Neuronal stem cell (in vitro differentiated cells): Measurements from ENCODE around the gene C1orf53. TPM values are rescaled to one million over a fixed set of nuclear protein-coding genes. Genes with fewer than 3 reads are reported as not detected.
"Not testable (repeated sequence)": the region's sequence is repeated elsewhere in the genome, so short reads cannot be mapped to it uniquely, and the experiment has no call there.

Experiments
- DNase-seq: peaks from one replicate; pipeline ENCODE4 v3.0.0-alpha.2; 2013; ENCODE audit warnings: low spot score
- H2AFZ ChIP-seq: one replicate; pipeline ENCODE4 v1.6.1; 2013; ENCODE audit warnings: mild to moderate bottlenecking, low read length, inconsistent platforms
- H2AK5ac ChIP-seq: 2 replicates; pipeline ENCODE4 v1.6.1; 2013; ENCODE audit warnings: low read depth, mild to moderate bottlenecking, inconsistent platforms, low read length, moderate library complexity, mixed read lengths
- H2BK120ac ChIP-seq: 2 replicates; pipeline ENCODE4 v1.6.1; 2013; ENCODE audit warnings: low read depth, mild to moderate bottlenecking, inconsistent platforms, low read length, moderate library complexity, mixed read lengths
- H2BK12ac ChIP-seq: one replicate; pipeline ENCODE4 v1.6.1; 2013; ENCODE audit warnings: low read length, inconsistent platforms
- H2BK15ac ChIP-seq: 2 replicates; pipeline ENCODE4 v1.6.1; 2013; ENCODE audit warnings: mild to moderate bottlenecking, low read length, inconsistent platforms, mixed read lengths
- H2BK5ac ChIP-seq: one replicate; pipeline ENCODE4 v1.6.1; 2013; ENCODE audit warnings: inconsistent platforms, mild to moderate bottlenecking, low read length, moderate library complexity
- H3K14ac ChIP-seq: one replicate; pipeline ENCODE4 v1.6.1; 2013; ENCODE audit warnings: low read length, inconsistent platforms
- H3K18ac ChIP-seq: 2 replicates; pipeline ENCODE4 v1.6.1; 2013; ENCODE audit warnings: low read length, inconsistent platforms
- H3K23ac ChIP-seq: 2 replicates; pipeline ENCODE4 v1.6.1; 2013; ENCODE audit warnings: low read depth, mild to moderate bottlenecking, mixed read lengths, low read length, inconsistent platforms; ENCODE audit not compliant: poor library complexity
- H3K27ac ChIP-seq: replicated peaks from 3 replicates; pipeline ENCODE4 v1.5.1; 2013; ENCODE audit warnings: low read length, inconsistent platforms
- H3K27me3 ChIP-seq, 3 experiments: 2 replicates each; pipeline ENCODE4 v1.6.1; 2013; ENCODE audit warnings: low read length in 3 of 3, mild to moderate bottlenecking in 2 of 3, inconsistent platforms in 1 of 3, low read depth in 1 of 3, mixed read lengths in 1 of 3, moderate library complexity in 1 of 3; ENCODE audit not compliant: control insufficient read depth in 3 of 3, insufficient read depth in 3 of 3
- H3K36me3 ChIP-seq, 2 donors: replicated peaks in 1 of 2; 2 replicates each; pipeline ENCODE4 v1.6.1; 2013; ENCODE audit warnings: low read length in 2 of 2; ENCODE audit not compliant: control insufficient read depth in 2 of 2, insufficient read depth in 2 of 2
- H3K4ac ChIP-seq: 2 replicates; pipeline ENCODE4 v1.6.1; 2013; ENCODE audit warnings: inconsistent platforms, mild to moderate bottlenecking, low read length, moderate library complexity
- H3K4me1 ChIP-seq, 2 donors: 1 replicate in 1 of 2; 2 replicates in 1 of 2; pipeline ENCODE4 v1.6.1; 2013; ENCODE audit warnings: low read length in 2 of 2, low read depth in 1 of 2; ENCODE audit not compliant: control insufficient read depth in 2 of 2, insufficient read depth in 1 of 2
- H3K4me2 ChIP-seq: one replicate; pipeline ENCODE4 v1.6.1; 2013; ENCODE audit warnings: mild to moderate bottlenecking, low read length, inconsistent platforms; ENCODE audit not compliant: insufficient read depth, poor library complexity, severe bottlenecking
- H3K4me3 ChIP-seq, 2 donors: 2 replicates each; pipeline ENCODE4 v1.5.1; 2013; ENCODE audit warnings: low read length in 2 of 2, mild to moderate bottlenecking in 2 of 2, inconsistent platforms in 1 of 2, moderate library complexity in 1 of 2
- H3K79me1 ChIP-seq: one replicate; pipeline ENCODE4 v1.6.1; 2013; ENCODE audit warnings: low read depth, mild to moderate bottlenecking, inconsistent platforms, low read length, moderate library complexity
- H3K9ac ChIP-seq: one replicate; pipeline ENCODE4 v1.6.1; 2013; ENCODE audit warnings: mild to moderate bottlenecking, low read depth, low read length, inconsistent platforms; ENCODE audit not compliant: poor library complexity
- H3K9me3 ChIP-seq, 2 donors: replicated peaks in 1 of 2; 2 replicates each; pipeline versions ENCODE3 to v1.6.1; 2013; ENCODE audit warnings: low read length in 2 of 2, mild to moderate bottlenecking in 2 of 2, inconsistent platforms in 1 of 2, low read depth in 1 of 2, mixed read lengths in 1 of 2, moderate library complexity in 1 of 2; ENCODE audit not compliant: control insufficient read depth in 2 of 2, insufficient read depth in 1 of 2
- H4K8ac ChIP-seq: one replicate; pipeline ENCODE4 v1.6.1; 2013; ENCODE audit warnings: low read depth, mild to moderate bottlenecking, inconsistent platforms, low read length, moderate library complexity
- H4K91ac ChIP-seq: one replicate; pipeline ENCODE4 v1.6.1; 2013; ENCODE audit warnings: low read length, low read depth, mild to moderate bottlenecking, inconsistent platforms; ENCODE audit not compliant: poor library complexity
- WGBS, 2 donors: extraction: QIAGEN DNeasy Blood & Tissue Kit; methylation state at CpG; one replicate each; pipeline ENCODE4 v1.1.7; 2013; ENCODE audit warnings: missing lambda C conversion rate in 2 of 2, mixed read lengths in 1 of 2; ENCODE audit not compliant: insufficient read length in 2 of 2, insufficient replicate concordance in 1 of 2; ENCODE audit errors: extremely low coverage in 2 of 2; 5-methylcytosine and 5-hydroxymethylcytosine counted together
- polyA plus RNA-seq, 2 experiments: library from polyadenylated mRNA; stranded (reverse); fragments of 200-250 nt; gene quantifications; one replicate each; pipeline ENCODE4 v1.2.3, GENCODE V29; 2013

C1orf53 gene
- 2.5 TPM for polyA plus RNA-seq (2013, experiment 1 of 2)
- polyA plus RNA-seq (2013, experiment 2 of 2), result 3.7 TPM

DNA sequence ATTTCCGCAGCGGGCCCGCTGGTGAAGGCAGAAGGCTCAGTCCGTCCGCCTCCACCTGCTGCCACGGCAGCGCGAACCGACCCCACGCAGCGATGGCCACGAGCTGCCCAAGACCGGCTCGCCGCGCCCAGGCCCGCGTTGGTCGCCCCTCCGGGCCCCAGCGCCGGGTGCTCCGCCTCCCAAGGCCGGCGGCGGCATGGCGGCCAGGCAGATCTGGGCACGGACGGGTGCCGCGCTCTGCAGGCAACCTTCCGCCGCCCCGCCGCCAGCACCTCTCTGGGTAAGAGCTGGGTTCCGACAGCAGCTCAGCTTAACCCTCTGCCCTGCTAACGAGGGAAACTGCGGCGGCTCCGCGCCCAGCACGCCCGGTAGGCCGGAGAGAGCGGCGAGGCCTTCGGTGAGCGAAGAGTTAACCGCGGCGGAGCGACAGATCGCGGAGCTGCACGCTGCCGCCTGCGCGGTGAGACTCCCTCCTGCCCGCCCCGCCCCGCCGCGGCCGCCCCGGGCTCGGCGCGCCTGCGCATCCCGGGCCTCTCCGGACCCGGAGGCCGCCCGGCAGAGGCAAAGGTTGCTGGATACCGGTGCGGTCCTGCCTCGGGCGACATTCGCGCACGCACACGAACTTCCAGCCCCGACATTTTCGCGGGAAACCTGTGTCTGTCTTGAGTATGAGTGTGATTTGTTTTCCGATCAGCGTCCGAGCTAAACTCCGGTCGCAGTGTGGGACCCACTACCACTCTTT, at the start of gene C1orf53:
Gene C1orf53, plus strand, starts transcription at position 177 of the 742 bp plus-strand sequence. Its CDS starts 20 bp downstream, at position 197.
- no CpG with 5 or more reads among the region's 90 CpGs for WGBS, 2 donors
- no peaks in the 10 kb centered on the region for H3K79me1 ChIP-seq

GRCh38 chr1:197855751-197856150, 46.7 kb upstream of the C1orf53 start:
- not testable (repeated sequence) for H3K79me1 ChIP-seq, H2BK12ac ChIP-seq, H2BK15ac ChIP-seq, H3K18ac ChIP-seq, H2AK5ac ChIP-seq, H3K9me3 ChIP-seq, H3K4ac ChIP-seq, H3K4me1 ChIP-seq, DNase-seq, H3K9ac ChIP-seq, H3K4me2 ChIP-seq, H3K23ac ChIP-seq, H3K14ac ChIP-seq, H3K36me3 ChIP-seq, H4K91ac ChIP-seq, H2BK120ac ChIP-seq, H3K4me3 ChIP-seq, H3K27ac ChIP-seq, H2BK5ac ChIP-seq, H3K27me3 ChIP-seq, H4K8ac ChIP-seq, H2AFZ ChIP-seq
- WGBS, 2 donors, result no CpG with 5 or more reads among the region's 2 CpGs

More for the DNA sequence above, at the start of gene C1orf53:
- peak within 1 kb of the TSS; percentile 100 for H2AFZ ChIP-seq
- H3K27me3 ChIP-seq, result peaks cover 2 to 50% (median 24%) of the 10 kb centered on the region in 3 experiments
- peak within 1 kb of the TSS; percentile 97 for H2BK12ac ChIP-seq
- no peak within 1 kb of the TSS for H2AK5ac ChIP-seq
- H3K23ac ChIP-seq, result peak within 1 kb of the TSS; percentile 97
- H3K9ac ChIP-seq, result peak within 1 kb of the TSS; percentile 94
- peak within 1 kb of the TSS; percentile 65 for H4K91ac ChIP-seq
- peak within 1 kb of the TSS; percentile 100 for H3K14ac ChIP-seq
- peak within 1 kb of the TSS; percentile 93 for H2BK5ac ChIP-seq
- H3K27ac ChIP-seq, result peak within 1 kb of the TSS; percentile 94
- H3K4me1 ChIP-seq, result peaks cover 2 to 4% of the 10 kb centered on the region in 2 donors
- peak within 1 kb of the TSS; percentile 77 for H3K4me2 ChIP-seq
- peak; percentile 89 for DNase-seq
- H3K9me3 ChIP-seq, result no peaks in the 10 kb centered on the region
- peak within 1 kb of the TSS; percentile 99 for H3K18ac ChIP-seq
- H2BK15ac ChIP-seq, result peak within 1 kb of the TSS; percentile 90
- peak within 1 kb of the TSS; percentile 81 to 87 for H3K4me3 ChIP-seq
- peak within 1 kb of the TSS; percentile 65 for H2BK120ac ChIP-seq
- no peaks in the 10 kb centered on the region for H3K36me3 ChIP-seq
- H3K4ac ChIP-seq, result no peak within 1 kb of the TSS
- H4K8ac ChIP-seq, result peak within 1 kb of the TSS; percentile 95

GRCh38 chr1:197857477-197857876, 45.0 kb upstream of the C1orf53 start:
- DNase-seq, result no peak
- no peaks in the 10 kb centered on the region for H3K36me3 ChIP-seq
- H2BK12ac ChIP-seq, result no peak overlapping the region
- no peak overlapping the region for H3K14ac ChIP-seq
- no peak overlapping the region for H3K9ac ChIP-seq
- H3K4me2 ChIP-seq, result no peak overlapping the region
- no peak overlapping the region for H3K4ac ChIP-seq
- H3K9me3 ChIP-seq, result no peaks in the 10 kb centered on the region
- no peak overlapping the region for H4K8ac ChIP-seq
- no peaks in the 10 kb centered on the region for H3K79me1 ChIP-seq
- H2AFZ ChIP-seq, result no peak overlapping the region
- H3K23ac ChIP-seq, result no peak overlapping the region
- no peaks in the 10 kb centered on the region for H3K4me1 ChIP-seq
- no peak overlapping the region for H3K27ac ChIP-seq
- no peak overlapping the region for H4K91ac ChIP-seq
- no peaks in the 10 kb centered on the region for H3K27me3 ChIP-seq
- no peak overlapping the region for H2BK15ac ChIP-seq
- H2AK5ac ChIP-seq, result no peak overlapping the region
- no peak overlapping the region for H3K4me3 ChIP-seq
- no peak overlapping the region for H2BK120ac ChIP-seq
- WGBS, 2 donors, result no CpG with 5 or more reads among the region's 2 CpGs
- H2BK5ac ChIP-seq, result no peak overlapping the region
- H3K18ac ChIP-seq, result no peak overlapping the region

- Histone ChIP-seq H2BK12ac (no peak overlapping the region), H2BK120ac (no peak overlapping the region), H3K9me3 (no peaks in the 10 kb centered on the region), H3K14ac (no peak overlapping the region), H2BK5ac (no peak overlapping the region), H4K8ac (no peak overlapping the region), H3K79me1 (no peaks in the 10 kb centered on the region), H2AFZ (no peak overlapping the region), H3K36me3 (no peaks in the 10 kb centered on the region), H3K27ac (no peak overlapping the region), H2AK5ac (no peak overlapping the region), H3K23ac (no peak overlapping the region), H3K4me3 (no peak overlapping the region), H3K4me2 (no peak overlapping the region), H3K4ac (no peak overlapping the region), H3K4me1 (no peaks in the 10 kb centered on the region), H4K91ac (no peak overlapping the region), H3K18ac (no peak overlapping the region), H2BK15ac (no peak overlapping the region), H3K27me3 (no peaks in the 10 kb centered on the region), H3K9ac (no peak overlapping the region)
- no CpG with 5 or more reads among the region's 1 CpG for WGBS, 2 donors
- DNase-seq, result no peak
Measured at GRCh38 chr1:197859024-197859423, 43.4 kb upstream of the C1orf53 start.
